Karpas-422 (cell line): Measurements from ENCODE around the gene HDAC9. TPM values are rescaled to one million over a fixed set of nuclear protein-coding genes. Genes with fewer than 3 reads are reported as not detected.

Experiments
- DNase-seq: peaks from one replicate; pipeline ENCODE4 v3.0.0-alpha.2; 2015
- H2AFZ ChIP-seq: fragments of 200-600 bp; sonication (generic); 2 replicates; pipeline ENCODE4 v1.6.1; 2014; ENCODE audit warnings: antibody characterized with exemption, low read length, mixed read lengths
- H3K27ac ChIP-seq: fragments of 200-600 bp; sonication (generic); 2 replicates; pipeline ENCODE4 v1.5.1; 2014; ENCODE audit warnings: mild to moderate bottlenecking, low read length, moderate library complexity
- H3K27me3 ChIP-seq: fragments of 200-600 bp; sonication (generic); 2 replicates; pipeline ENCODE4 v1.6.1; 2014; ENCODE audit warnings: low read length, mixed read lengths
- H3K36me3 ChIP-seq: fragments of 200-600 bp; sonication (generic); 2 replicates; pipeline ENCODE4 v1.6.1; 2014; ENCODE audit warnings: low read length, mixed read lengths; ENCODE audit not compliant: insufficient read depth
- H3K4me1 ChIP-seq: fragments of 200-600 bp; sonication (generic); 2 replicates; pipeline ENCODE4 v1.6.1; 2014; ENCODE audit warnings: mild to moderate bottlenecking, low read length, mixed read lengths
- H3K4me2 ChIP-seq: fragments of 200-600 bp; sonication (generic); 2 replicates; pipeline ENCODE4 v1.6.1; 2014; ENCODE audit warnings: low read length, low read depth, mild to moderate bottlenecking; ENCODE audit not compliant: poor library complexity, severe bottlenecking
- H3K4me3 ChIP-seq: fragments of 200-600 bp; sonication (generic); 2 replicates; pipeline ENCODE4 v1.5.1; 2014; ENCODE audit warnings: mild to moderate bottlenecking, antibody characterized with exemption, low read length, mixed read lengths
- H3K79me2 ChIP-seq: fragments of 200-600 bp; sonication (generic); 2 replicates; pipeline ENCODE4 v1.6.1; 2014; ENCODE audit warnings: mild to moderate bottlenecking, low read length, mixed read lengths
- H3K9ac ChIP-seq: fragments of 200-600 bp; sonication (generic); 2 replicates; pipeline ENCODE4 v1.6.0; 2014; ENCODE audit warnings: low read length
- H3K9me2 ChIP-seq: fragments of 200-600 bp; sonication (generic), shearing (Covaris generic); replicated peaks from 2 replicates; pipeline ENCODE4 v1.6.0; 2014; ENCODE audit warnings: mild to moderate bottlenecking, low read length, moderate library complexity; ENCODE audit not compliant: insufficient read depth
- H3K9me3 ChIP-seq: fragments of 300-700, 200-600 bp; sonication (generic); 2 replicates; pipeline ENCODE4 v1.6.1; 2014; ENCODE audit warnings: low read length, mixed read lengths
- H4K20me1 ChIP-seq: fragments of 200-600 bp; sonication (generic); 2 replicates; pipeline ENCODE4 v1.6.1; 2014; ENCODE audit warnings: mild to moderate bottlenecking, antibody characterized with exemption, low read length, low read depth; ENCODE audit not compliant: insufficient read depth
- total RNA-seq: library from RNA; depleted of rRNA; stranded (reverse); fragments of >200 nt; shearing (Covaris generic); gene quantifications from 2 replicates; pipeline ENCODE4 v1.2.3, GENCODE V29; 2014; ENCODE audit warnings: low replicate concordance

The HDAC9 gene
- total RNA-seq, 1 experiment from 2014 or later: 5.2 TPM

GRCh38 chr7:18675579-18675978 lies 180.0 kb downstream of the HDAC9 start:
- H3K4me3 ChIP-seq: no peak overlapping the region
- no peaks in the 10 kb centered on the region for H3K9me3 ChIP-seq
- no peak overlapping the region for H3K4me2 ChIP-seq
- no peaks in the 10 kb centered on the region for H3K36me3 ChIP-seq
- H2AFZ ChIP-seq: no peak overlapping the region
- H3K27me3 ChIP-seq: no peaks in the 10 kb centered on the region
- H4K20me1 ChIP-seq: no peaks in the 10 kb centered on the region
- H3K9ac ChIP-seq: no peak overlapping the region
- no peak overlapping the region for H3K27ac ChIP-seq
- no peak for DNase-seq
- no peaks in the 10 kb centered on the region for H3K79me2 ChIP-seq
- peaks cover 8% of the 10 kb centered on the region for H3K4me1 ChIP-seq
- H3K9me2 ChIP-seq: no peaks in the 10 kb centered on the region

GRCh38 chr7:18679261-18679660 lies 183.7 kb downstream of the HDAC9 start:
- Histone ChIP-seq H2AFZ (no peak overlapping the region), H3K4me3 (no peak overlapping the region), H3K9ac (no peak overlapping the region), H3K27ac (no peak overlapping the region), H3K9me3 (no peaks in the 10 kb centered on the region), H3K9me2 (no peaks in the 10 kb centered on the region), H3K4me2 (no peak overlapping the region), H3K27me3 (no peaks in the 10 kb centered on the region), H3K36me3 (no peaks in the 10 kb centered on the region), H4K20me1 (no peaks in the 10 kb centered on the region), H3K4me1 (no peaks in the 10 kb centered on the region), H3K79me2 (no peaks in the 10 kb centered on the region)
- no peak for DNase-seq

- Histone ChIP-seq H3K79me2 (no peaks in the 10 kb centered on the region), H3K9ac (no peak overlapping the region), H3K4me2 (no peak overlapping the region), H3K36me3 (no peaks in the 10 kb centered on the region), H3K27me3 (no peaks in the 10 kb centered on the region), H4K20me1 (no peaks in the 10 kb centered on the region), H2AFZ (no peak overlapping the region), H3K4me3 (no peak overlapping the region), H3K27ac (no peak overlapping the region), H3K9me3 (no peaks in the 10 kb centered on the region), H3K4me1 (no peaks in the 10 kb centered on the region), H3K9me2 (no peaks in the 10 kb centered on the region)
- no peak for DNase-seq
Measured at GRCh38 chr7:18680576-18680975, 185.0 kb downstream of the HDAC9 start.

GRCh38 chr7:18684916-18685315 lies 189.4 kb downstream of the HDAC9 start:
- Histone ChIP-seq H3K9me2 (no peaks in the 10 kb centered on the region), H3K79me2 (no peaks in the 10 kb centered on the region), H3K27me3 (no peaks in the 10 kb centered on the region), H3K36me3 (no peaks in the 10 kb centered on the region), H2AFZ (no peak overlapping the region), H3K4me3 (no peak overlapping the region), H3K27ac (no peak overlapping the region), H3K4me2 (no peak overlapping the region), H4K20me1 (no peaks in the 10 kb centered on the region), H3K4me1 (no peaks in the 10 kb centered on the region), H3K9ac (no peak overlapping the region), H3K9me3 (no peaks in the 10 kb centered on the region)
- DNase-seq: peak; percentile 31

GRCh38 chr7:18685971-18686370 lies 190.4 kb downstream of the HDAC9 start:
- DNase-seq: no peak
- no peak overlapping the region for H3K27ac ChIP-seq
- H3K4me3 ChIP-seq: no peak overlapping the region
- H3K9me3 ChIP-seq: no peaks in the 10 kb centered on the region
- no peaks in the 10 kb centered on the region for H3K27me3 ChIP-seq
- H3K4me2 ChIP-seq: no peak overlapping the region
- no peaks in the 10 kb centered on the region for H3K36me3 ChIP-seq
- no peak overlapping the region for H2AFZ ChIP-seq
- H3K9ac ChIP-seq: no peak overlapping the region
- no peaks in the 10 kb centered on the region for H3K9me2 ChIP-seq
- no peaks in the 10 kb centered on the region for H3K4me1 ChIP-seq
- no peaks in the 10 kb centered on the region for H4K20me1 ChIP-seq
- no peaks in the 10 kb centered on the region for H3K79me2 ChIP-seq

GRCh38 chr7:18689551-18689950 lies 194.0 kb downstream of the HDAC9 start:
- Histone ChIP-seq H3K4me3 (no peak overlapping the region), H3K9me3 (no peaks in the 10 kb centered on the region), H3K27ac (no peak overlapping the region), H2AFZ (no peak overlapping the region), H3K4me2 (no peak overlapping the region), H3K79me2 (no peaks in the 10 kb centered on the region), H3K4me1 (no peaks in the 10 kb centered on the region), H3K27me3 (no peaks in the 10 kb centered on the region), H3K9ac (no peak overlapping the region), H3K9me2 (no peaks in the 10 kb centered on the region), H3K36me3 (no peaks in the 10 kb centered on the region), H4K20me1 (no peaks in the 10 kb centered on the region)
- DNase-seq: no peak

- H3K9me2 ChIP-seq: no peaks in the 10 kb centered on the region
- H3K4me2 ChIP-seq: no peak overlapping the region
- no peaks in the 10 kb centered on the region for H3K27me3 ChIP-seq
- H3K9me3 ChIP-seq: no peaks in the 10 kb centered on the region
- no peak overlapping the region for H3K27ac ChIP-seq
- no peaks in the 10 kb centered on the region for H3K4me1 ChIP-seq
- no peaks in the 10 kb centered on the region for H3K79me2 ChIP-seq
- no peak overlapping the region for H3K4me3 ChIP-seq
- peak; percentile 48 for DNase-seq
- H3K36me3 ChIP-seq: no peaks in the 10 kb centered on the region
- H2AFZ ChIP-seq: no peak overlapping the region
- no peaks in the 10 kb centered on the region for H4K20me1 ChIP-seq
- no peak overlapping the region for H3K9ac ChIP-seq
Measured at GRCh38 chr7:18693406-18693805, 197.9 kb downstream of the HDAC9 start.

GRCh38 chr7:18693816-18694215 lies 198.3 kb downstream of the HDAC9 start:
- H3K4me3 ChIP-seq: no peak overlapping the region
- H4K20me1 ChIP-seq: no peaks in the 10 kb centered on the region
- H3K9me3 ChIP-seq: no peaks in the 10 kb centered on the region
- no peaks in the 10 kb centered on the region for H3K27me3 ChIP-seq
- H3K4me2 ChIP-seq: no peak overlapping the region
- H3K9me2 ChIP-seq: no peaks in the 10 kb centered on the region
- H3K79me2 ChIP-seq: no peaks in the 10 kb centered on the region
- H2AFZ ChIP-seq: no peak overlapping the region
- no peak overlapping the region for H3K27ac ChIP-seq
- no peak overlapping the region for H3K9ac ChIP-seq
- DNase-seq: no peak
- H3K36me3 ChIP-seq: no peaks in the 10 kb centered on the region
- no peaks in the 10 kb centered on the region for H3K4me1 ChIP-seq

- Histone ChIP-seq H3K79me2 (no peaks in the 10 kb centered on the region), H3K27me3 (no peaks in the 10 kb centered on the region), H4K20me1 (no peaks in the 10 kb centered on the region), H3K9me3 (no peaks in the 10 kb centered on the region), H3K9me2 (no peaks in the 10 kb centered on the region), H3K27ac (no peak overlapping the region), H3K4me2 (no peak overlapping the region), H2AFZ (no peak overlapping the region), H3K9ac (no peak overlapping the region), H3K36me3 (no peaks in the 10 kb centered on the region), H3K4me1 (no peaks in the 10 kb centered on the region), H3K4me3 (no peak overlapping the region)
- DNase-seq: no peak
Measured at GRCh38 chr7:18694484-18694883, 198.9 kb downstream of the HDAC9 start.
